Measurements from ENCODE around the gene RBM33.

DNA sequence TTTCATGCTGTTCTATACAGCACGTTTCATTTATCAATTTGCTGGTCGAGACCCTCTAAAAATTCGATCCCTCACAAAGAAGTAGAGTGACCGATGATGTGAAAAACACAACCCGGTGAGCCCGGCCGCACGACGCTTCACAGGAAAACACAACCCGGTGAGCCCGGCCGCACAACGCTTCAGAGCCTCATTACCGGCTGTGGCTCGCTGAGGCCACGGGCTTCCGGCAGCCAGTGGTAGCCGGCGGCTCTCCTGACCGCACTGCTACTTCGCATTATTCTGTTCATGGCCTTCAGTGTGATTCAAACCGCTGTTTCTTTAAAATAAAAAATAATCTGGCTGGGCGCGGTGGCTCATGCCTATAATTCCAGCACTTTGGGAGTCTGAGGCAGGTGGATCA is 42.3 kb upstream of the RBM33 start:
- TF ChIP-seq, protein P1, sequence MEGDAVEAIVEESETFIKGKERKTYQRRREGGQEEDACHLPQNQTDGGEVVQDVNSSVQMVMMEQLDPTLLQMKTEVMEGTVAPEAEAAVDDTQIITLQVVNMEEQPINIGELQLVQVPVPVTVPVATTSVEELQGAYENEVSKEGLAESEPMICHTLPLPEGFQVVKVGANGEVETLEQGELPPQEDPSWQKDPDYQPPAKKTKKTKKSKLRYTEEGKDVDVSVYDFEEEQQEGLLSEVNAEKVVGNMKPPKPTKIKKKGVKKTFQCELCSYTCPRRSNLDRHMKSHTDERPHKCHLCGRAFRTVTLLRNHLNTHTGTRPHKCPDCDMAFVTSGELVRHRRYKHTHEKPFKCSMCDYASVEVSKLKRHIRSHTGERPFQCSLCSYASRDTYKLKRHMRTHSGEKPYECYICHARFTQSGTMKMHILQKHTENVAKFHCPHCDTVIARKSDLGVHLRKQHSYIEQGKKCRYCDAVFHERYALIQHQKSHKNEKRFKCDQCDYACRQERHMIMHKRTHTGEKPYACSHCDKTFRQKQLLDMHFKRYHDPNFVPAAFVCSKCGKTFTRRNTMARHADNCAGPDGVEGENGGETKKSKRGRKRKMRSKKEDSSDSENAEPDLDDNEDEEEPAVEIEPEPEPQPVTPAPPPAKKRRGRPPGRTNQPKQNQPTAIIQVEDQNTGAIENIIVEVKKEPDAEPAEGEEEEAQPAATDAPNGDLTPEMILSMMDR (conservative IDR thresholded peaks at IDR 0.05; ENCODE audit: low read depth, low read length) = no peak
- TF ChIP-seq RAD21 (IDR thresholded peaks at IDR 0.05; ENCODE audit: low read length) = no peak
- TF ChIP-seq POLR2A (IDR thresholded peaks at IDR 0.05; ENCODE audit: low read depth, low read length) = no peak
- no peak for TF ChIP-seq SMC3 (IDR thresholded peaks at IDR 0.05; ENCODE audit: low read depth, low read length)
- TF ChIP-seq RCOR1 (IDR thresholded peaks at IDR 0.05; ENCODE audit: insufficient replicate concordance, low read length) = no peak
